Measurements from ENCODE around the gene DIP2C.
"Not testable (repeated sequence)": the region's sequence is repeated elsewhere in the genome, so short reads cannot be mapped to it uniquely, and the experiment has no call there.

Gene DIP2C

GRCh38 chr10:625333-625696, 64.2 kb downstream of the DIP2C start:
- DNase-seq, result no peak

GRCh38 chr10:624605-625332, 64.7 kb downstream of the DIP2C start:
- DNase-seq, result no peak

- no peak for DNase-seq
Observed at GRCh38 chr10:624312-624604, 65.2 kb downstream of the DIP2C start.

- no peak for DNase-seq
Observed at GRCh38 chr10:623477-624311, 65.8 kb downstream of the DIP2C start.

- no peak for DNase-seq
Observed at GRCh38 chr10:623014-623413, 66.5 kb downstream of the DIP2C start.

- no peak for DNase-seq
Observed at GRCh38 chr10:621981-622740, 67.3 kb downstream of the DIP2C start.

GRCh38 chr10:621513-621912, 68.0 kb downstream of the DIP2C start:
- DNase-seq, result no peak

GRCh38 chr10:620971-621370, 68.5 kb downstream of the DIP2C start:
- no peak for DNase-seq

GRCh38 chr10:620417-620816, 69.1 kb downstream of the DIP2C start:
- DNase-seq, result no peak

GRCh38 chr10:619710-620109, 69.8 kb downstream of the DIP2C start:
- no peak for DNase-seq

- DNase-seq, result no peak
Observed at GRCh38 chr10:618229-618989, 71.1 kb downstream of the DIP2C start.

GRCh38 chr10:617471-617870, 72.0 kb downstream of the DIP2C start:
- no peak for DNase-seq

GRCh38 chr10:615583-616152, 73.8 kb downstream of the DIP2C start:
- no peak for DNase-seq

GRCh38 chr10:614790-615582, 74.5 kb downstream of the DIP2C start:
- DNase-seq, result no peak

GRCh38 chr10:614139-614711, 75.2 kb downstream of the DIP2C start:
- DNase-seq, result no peak

- no peak for DNase-seq
Observed at GRCh38 chr10:613271-614138, 76.0 kb downstream of the DIP2C start.

GRCh38 chr10:612696-613095, 76.8 kb downstream of the DIP2C start:
- DNase-seq, result no peak

GRCh38 chr10:610642-611305, 78.7 kb downstream of the DIP2C start:
- DNase-seq, result not testable (repeated sequence)

- no peak for DNase-seq
Observed at GRCh38 chr10:609868-610545, 79.5 kb downstream of the DIP2C start.
